Measurements from ENCODE around the gene PTPRN2.

PTPRN2 gene

DNA sequence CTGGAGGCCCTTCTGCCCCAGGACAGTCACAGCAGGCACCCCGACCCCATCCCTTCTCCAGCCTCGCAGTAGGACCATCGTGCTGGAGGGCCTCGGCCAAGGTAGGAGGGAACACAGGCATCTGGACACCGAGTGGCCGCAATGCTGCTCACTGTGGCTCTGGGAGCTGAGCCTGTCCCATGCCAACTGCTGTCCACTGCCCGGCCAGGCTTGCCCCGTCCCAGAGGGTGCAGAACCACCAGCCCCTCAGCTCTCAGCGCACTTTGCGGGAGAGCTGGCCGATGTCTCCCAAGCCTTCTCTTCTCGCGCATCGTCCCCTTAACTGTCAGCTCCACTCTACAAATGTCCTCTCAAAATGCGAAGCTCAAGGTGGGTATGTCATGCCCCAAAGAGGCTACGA, 197.2 kb downstream of the PTPRN2 start:
- DNase-seq (ENCODE audit: low read depth): no peak
- TF ChIP-seq, protein P1, sequence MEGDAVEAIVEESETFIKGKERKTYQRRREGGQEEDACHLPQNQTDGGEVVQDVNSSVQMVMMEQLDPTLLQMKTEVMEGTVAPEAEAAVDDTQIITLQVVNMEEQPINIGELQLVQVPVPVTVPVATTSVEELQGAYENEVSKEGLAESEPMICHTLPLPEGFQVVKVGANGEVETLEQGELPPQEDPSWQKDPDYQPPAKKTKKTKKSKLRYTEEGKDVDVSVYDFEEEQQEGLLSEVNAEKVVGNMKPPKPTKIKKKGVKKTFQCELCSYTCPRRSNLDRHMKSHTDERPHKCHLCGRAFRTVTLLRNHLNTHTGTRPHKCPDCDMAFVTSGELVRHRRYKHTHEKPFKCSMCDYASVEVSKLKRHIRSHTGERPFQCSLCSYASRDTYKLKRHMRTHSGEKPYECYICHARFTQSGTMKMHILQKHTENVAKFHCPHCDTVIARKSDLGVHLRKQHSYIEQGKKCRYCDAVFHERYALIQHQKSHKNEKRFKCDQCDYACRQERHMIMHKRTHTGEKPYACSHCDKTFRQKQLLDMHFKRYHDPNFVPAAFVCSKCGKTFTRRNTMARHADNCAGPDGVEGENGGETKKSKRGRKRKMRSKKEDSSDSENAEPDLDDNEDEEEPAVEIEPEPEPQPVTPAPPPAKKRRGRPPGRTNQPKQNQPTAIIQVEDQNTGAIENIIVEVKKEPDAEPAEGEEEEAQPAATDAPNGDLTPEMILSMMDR (IDR thresholded peaks at IDR 0.05; ENCODE audit: control insufficient read depth, extremely low read depth, insufficient read depth): no peak
- H3K4me3 ChIP-seq (ENCODE audit: low read depth, low read length): no peak overlapping the region

DNA sequence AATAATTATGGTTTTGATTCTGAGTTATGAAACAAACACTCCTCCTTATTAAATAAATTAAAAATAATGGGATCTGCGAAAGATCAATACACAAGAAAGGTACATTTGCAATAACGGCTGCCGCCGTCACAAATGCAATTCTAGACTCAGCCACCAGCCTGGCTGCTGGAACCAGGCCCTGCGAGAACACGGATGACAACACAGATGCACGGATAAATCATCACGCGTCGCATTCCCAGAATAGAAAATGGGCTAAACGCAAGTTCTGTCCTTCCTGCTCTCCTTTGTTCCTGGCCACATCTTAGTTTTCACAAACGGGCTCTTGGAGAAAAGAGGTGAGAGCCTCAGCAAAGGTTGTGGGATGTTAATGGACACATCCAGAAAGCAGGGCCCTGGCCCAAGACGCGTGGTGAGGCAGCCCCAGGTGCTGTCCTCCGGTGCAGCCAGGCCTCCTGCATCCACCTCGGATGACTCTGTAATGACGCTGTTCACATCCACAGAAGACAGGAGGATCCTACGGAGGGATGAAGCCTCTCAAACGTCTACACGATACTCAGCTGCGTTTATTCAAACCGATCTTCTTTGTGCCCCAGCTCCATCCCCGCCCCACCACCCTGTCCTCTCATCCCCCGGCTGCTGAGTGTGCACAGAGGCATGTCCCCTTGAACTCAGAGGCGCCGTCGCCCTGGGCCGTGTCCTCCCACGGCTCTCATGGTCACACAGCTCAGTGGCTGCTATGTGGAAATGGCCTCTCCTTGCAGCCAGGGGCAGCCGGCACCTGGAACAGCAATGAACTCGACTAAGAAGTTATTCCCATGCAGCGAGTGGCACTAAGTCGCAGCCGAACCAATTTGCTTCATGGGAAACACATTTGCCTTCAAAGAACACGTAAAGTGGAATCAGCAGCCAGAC, 197.9 kb downstream of the PTPRN2 start:
- no peak for DNase-seq (ENCODE audit: low read depth)
- no peak overlapping the region for H3K4me3 ChIP-seq (ENCODE audit: low read depth, low read length)
- TF ChIP-seq, protein P1 (IDR thresholded peaks at IDR 0.05; ENCODE audit: control insufficient read depth, extremely low read depth, insufficient read depth): no peak

DNA sequence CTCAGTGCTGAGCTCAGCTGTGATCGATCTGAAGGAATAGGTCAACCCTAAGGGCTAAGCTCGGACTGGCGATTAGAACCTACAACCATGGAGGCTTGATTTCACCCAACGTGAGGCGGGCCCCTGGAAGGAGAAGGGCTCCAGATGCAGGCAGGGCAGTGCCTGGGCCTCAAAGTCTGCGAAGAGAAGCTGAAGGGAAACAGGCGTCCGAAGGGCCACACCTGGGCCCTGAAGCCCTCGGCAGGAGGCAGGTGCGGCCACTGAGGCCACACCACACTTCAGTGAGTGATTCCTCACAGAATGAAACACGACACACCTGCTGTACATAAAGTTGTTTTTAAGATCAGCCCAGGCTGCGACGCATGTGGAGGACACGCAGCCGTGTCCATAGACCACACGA, 198.7 kb downstream of the PTPRN2 start:
- no peak overlapping the region for H3K4me3 ChIP-seq (ENCODE audit: low read depth, low read length)
- DNase-seq (ENCODE audit: low read depth): no peak
- TF ChIP-seq, protein P1 (IDR thresholded peaks at IDR 0.05; ENCODE audit: control insufficient read depth, extremely low read depth, insufficient read depth): no peak

DNA sequence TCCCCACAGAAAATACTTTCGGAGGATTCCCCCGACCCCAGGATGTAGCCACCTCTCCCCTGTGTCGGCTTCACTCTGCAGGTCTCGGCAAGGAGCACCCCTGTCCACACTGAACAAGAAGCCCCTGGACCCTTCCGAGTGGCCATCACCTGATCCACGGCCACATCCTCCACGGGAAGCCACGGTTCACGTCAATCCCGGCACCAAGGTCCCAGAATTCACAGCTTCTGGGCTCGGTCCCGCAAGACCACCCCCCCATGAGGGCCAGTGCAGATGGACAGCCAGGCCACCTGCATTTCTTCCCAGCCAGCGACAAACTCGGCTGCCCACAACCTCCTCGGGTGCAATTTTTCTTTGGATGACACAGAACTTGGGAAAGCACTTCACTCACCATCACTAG, 199.6 kb downstream of the PTPRN2 start:
- H3K4me3 ChIP-seq (ENCODE audit: low read depth, low read length): no peak overlapping the region
- DNase-seq (ENCODE audit: low read depth): no peak
- TF ChIP-seq, protein P1 (IDR thresholded peaks at IDR 0.05; ENCODE audit: control insufficient read depth, extremely low read depth, insufficient read depth): no peak

DNA sequence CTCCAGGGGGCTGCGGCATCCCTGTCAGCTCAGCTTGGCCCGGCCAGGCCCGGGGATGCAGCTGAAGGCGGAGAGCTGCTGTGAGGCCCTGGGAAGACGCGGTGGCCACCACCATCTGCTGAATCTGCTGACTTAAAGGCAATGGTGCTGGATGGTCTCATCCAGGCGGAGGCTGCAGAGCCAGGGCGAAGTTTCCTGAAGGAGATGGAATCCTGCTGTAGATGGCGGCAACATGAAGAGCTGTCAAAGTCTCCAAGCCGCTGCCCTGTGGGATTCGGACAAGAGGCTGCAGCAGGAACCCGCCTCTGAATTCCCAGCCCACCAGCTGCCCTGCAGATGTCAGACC, 200.1 kb downstream of the PTPRN2 start:
- TF ChIP-seq, protein P1 (IDR thresholded peaks at IDR 0.05; ENCODE audit: control insufficient read depth, extremely low read depth, insufficient read depth): no peak
- no peak for DNase-seq (ENCODE audit: low read depth)
- no peak overlapping the region for H3K4me3 ChIP-seq (ENCODE audit: low read depth, low read length)

DNA sequence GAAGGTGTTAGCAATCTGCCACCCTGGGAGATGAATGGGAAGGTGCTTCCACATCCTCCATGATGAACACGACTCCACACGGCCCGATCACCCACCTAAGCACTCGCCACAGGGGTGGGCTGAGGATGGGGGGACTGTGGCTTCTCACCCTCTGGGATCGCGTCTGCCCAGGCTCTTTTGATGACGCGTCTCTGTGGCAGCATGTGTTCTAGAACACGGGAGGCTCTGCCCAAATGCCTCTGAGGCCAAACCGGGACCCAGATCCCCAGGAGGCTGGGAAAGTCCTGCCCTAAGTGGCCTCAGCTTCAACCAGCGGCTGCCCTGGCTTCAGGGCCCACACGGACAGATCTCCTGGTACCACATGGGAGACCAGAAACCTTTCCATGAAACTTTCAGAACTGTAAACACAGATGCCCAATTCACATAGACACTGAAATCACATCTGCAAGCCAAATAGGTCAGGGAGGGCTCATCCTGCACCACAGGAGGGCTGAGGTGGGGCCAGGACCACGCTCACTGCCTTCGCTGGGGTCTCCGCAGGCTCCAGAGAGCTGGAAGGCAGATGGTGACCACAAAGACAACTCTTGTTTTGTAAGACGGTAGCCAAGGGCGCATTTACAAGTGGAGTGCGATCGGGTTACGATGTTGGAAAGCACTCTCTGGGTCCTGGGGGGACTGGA, 200.6 kb downstream of the PTPRN2 start:
- DNase-seq (ENCODE audit: low read depth): no peak
- no peak overlapping the region for H3K4me3 ChIP-seq (ENCODE audit: low read depth, low read length)
- TF ChIP-seq, protein P1 (IDR thresholded peaks at IDR 0.05; ENCODE audit: control insufficient read depth, extremely low read depth, insufficient read depth): no peak

Data from LNCaP clone FGC (cell line).